Ishikawa (cell line): ENCODE results near the gene FGF11.

Experiments
- CEBPB ChIP-seq: IDR thresholded peaks from 2 replicates; pipeline ENCODE4 v1.6.1; 2012
- EP300 ChIP-seq: IDR thresholded peaks from 2 replicates; pipeline ENCODE4 v1.6.1; 2012; ENCODE audit warnings: borderline replicate concordance
- YY1 ChIP-seq: IDR thresholded peaks from 2 replicates; pipeline ENCODE4 v1.6.1; 2012; ENCODE audit warnings: low read depth
- ZBTB7A ChIP-seq: IDR thresholded peaks from 2 replicates; pipeline ENCODE4 v1.6.1; 2012; ENCODE audit warnings: low read depth

DNA sequence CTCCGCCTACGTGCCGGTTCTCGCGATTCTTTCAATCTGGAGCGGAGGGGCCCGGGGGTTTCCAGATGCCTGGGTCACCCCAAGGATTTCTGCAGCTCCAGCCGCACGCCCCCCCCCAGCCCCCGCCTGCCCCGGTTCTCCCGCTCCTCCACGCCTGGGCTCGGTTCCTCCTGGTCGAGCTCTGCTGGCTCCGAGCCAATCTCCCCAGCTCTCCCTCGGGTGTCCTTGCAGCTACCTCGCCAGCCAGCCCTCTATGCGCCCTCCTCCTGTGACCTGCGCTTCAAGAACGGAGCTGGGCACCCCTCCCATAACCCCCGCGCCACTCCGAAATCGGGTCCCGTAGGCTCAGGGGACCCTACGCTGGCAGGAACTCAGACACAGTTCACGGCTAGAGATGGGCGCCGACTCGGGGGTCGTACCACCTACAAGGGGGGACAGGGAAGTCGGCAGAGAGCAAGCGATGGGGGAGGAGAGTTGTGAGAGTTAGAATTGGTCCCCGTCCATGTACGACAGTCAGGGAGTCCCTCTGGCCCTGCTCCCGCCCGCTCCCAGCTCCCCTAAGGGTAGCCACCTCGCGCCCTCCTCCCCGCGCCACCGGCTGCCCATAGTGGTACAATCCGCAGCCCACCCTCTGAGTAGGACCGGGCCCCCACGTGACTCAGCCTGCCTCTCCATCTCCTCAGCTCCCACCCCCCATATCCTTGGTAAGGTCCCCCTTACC is 961 bp downstream of the FGF11 start:
- TF ChIP-seq EP300 (no peak), CEBPB (no peak), ZBTB7A (no peak; the same call in none of the 2 replicates), YY1 (no peak)
